PC-3 (cell line): ENCODE results near the gene MYO5C. TPM values are rescaled to one million over a fixed set of nuclear protein-coding genes. Genes with fewer than 3 reads are reported as not detected.

ENCODE experiments used
- ATAC-seq: fragments of 200-7000 bp; cut with Tn5 transposase; 2 replicates; pipeline ENCODE4 v1.9.1; 2020; ENCODE audit warnings: mild to moderate bottlenecking, moderate library complexity
- BruUV-seq: library from RNA; stranded (reverse); fragments of 400-500 nt; replicated peaks from 2 replicates; lab custom pipeline; 2021; lab: Mats Ljungman, UMichigan
- CTCF ChIA-PET: fragments of 300-600 bp; sonication (Branson Sonifier 250); formaldehyde crosslinking; loops from one replicate; lab custom pipeline; 2022; ENCODE audit warnings: antibody characterized with exemption; lab: Charles Lee
- POLR2A ChIA-PET: fragments of 300-600 bp; sonication (Branson Sonifier 250); formaldehyde crosslinking; loops from one replicate; lab custom pipeline; 2022; ENCODE audit warnings: antibody characterized with exemption; ENCODE audit not compliant: unreplicated experiment; lab: Charles Lee
- DNase-seq: peaks from one replicate; pipeline ENCODE4 v3.0.0-alpha.2; 2015
- H2AFZ ChIP-seq: fragments of 300-600 bp; sonication (generic); 2 replicates; pipeline ENCODE4 v1.6.0; 2016; ENCODE audit warnings: antibody characterized with exemption, low read length
- H3F3A ChIP-seq: fragments of 300-600 bp; sonication (generic); one replicate; pipeline ENCODE4 v1.6.0; 2017; ENCODE audit warnings: antibody characterized with exemption, low read length, control low read depth, mild to moderate bottlenecking; ENCODE audit not compliant: unreplicated experiment
- H3K27ac ChIP-seq: fragments of 300-600 bp; sonication (generic); 2 replicates; pipeline ENCODE4 v1.5.1; 2016; ENCODE audit warnings: mild to moderate bottlenecking, low read length
- H3K27me3 ChIP-seq: fragments of 300-600 bp; sonication (generic); 2 replicates; pipeline ENCODE4 v1.6.1; 2016; ENCODE audit warnings: low read length, mixed read lengths
- H3K36me3 ChIP-seq: fragments of 300-600 bp; sonication (generic); 2 replicates; pipeline ENCODE4 v1.6.1; 2016; ENCODE audit warnings: low read depth, mixed run types, low read length, mixed read lengths
- H3K4me1 ChIP-seq: fragments of 300-600 bp; sonication (generic); 2 replicates; pipeline ENCODE4 v1.5.1; 2016; ENCODE audit warnings: low read length; ENCODE audit not compliant: insufficient read depth
- H3K4me2 ChIP-seq: fragments of 300-600 bp; sonication (generic); 2 replicates; pipeline ENCODE4 v1.6.0; 2016; ENCODE audit warnings: low read length
- H3K4me3 ChIP-seq: fragments of 300-600 bp; sonication (generic); 2 replicates; pipeline ENCODE4 v1.5.1; 2016; ENCODE audit warnings: mild to moderate bottlenecking, low read length, mixed read lengths
- H3K79me2 ChIP-seq: fragments of 300-600 bp; sonication (generic); 2 replicates; pipeline ENCODE4 v1.6.1; 2017; ENCODE audit warnings: low read length, mixed read lengths
- H3K9ac ChIP-seq: fragments of 300-600 bp; sonication (generic); 2 replicates; pipeline ENCODE4 v1.6.0; 2016; ENCODE audit warnings: mild to moderate bottlenecking, low read length
- H3K9me2 ChIP-seq: fragments of 300-600 bp; sonication (generic); replicated peaks from 2 replicates; pipeline ENCODE4 v1.6.1; 2016; ENCODE audit warnings: mixed run types, low read length, mixed read lengths
- H3K9me3 ChIP-seq: fragments of 300-600 bp; sonication (generic); 2 replicates; pipeline ENCODE4 v1.6.1; 2016; ENCODE audit warnings: low read length, mixed read lengths
- H4K20me1 ChIP-seq: fragments of 300-600 bp; sonication (generic); 2 replicates; pipeline ENCODE4 v1.6.1; 2016; ENCODE audit warnings: low read length, mixed read lengths
- EZH2 ChIP-seq: fragments of 300-600 bp; sonication (generic); IDR thresholded peaks from one replicate; pipeline ENCODE4 v1.6.1; 2017; ENCODE audit warnings: antibody characterized with exemption, mild to moderate bottlenecking, low read length; ENCODE audit not compliant: unreplicated experiment
- EZH2phosphoT487 ChIP-seq: fragments of 300-600 bp; sonication (generic); IDR thresholded peaks from 2 replicates; pipeline ENCODE4 v1.6.1; 2018; ENCODE audit warnings: mild to moderate bottlenecking, antibody characterized with exemption, low read length, borderline replicate concordance
- intact Hi-C: fragments of 100-400 bp; cut with micrococcal nuclease; formaldehyde crosslinking; loops from 2 replicates; pipeline ENCODE4 v1.9.0; 2023
- total RNA-seq: library from RNA; depleted of rRNA; stranded (reverse); fragments of >200 nt; gene quantifications from 2 replicates; pipeline ENCODE4 v1.2.3, GENCODE V29; 2014
- TF ChIP-seq, protein P1 (sequence below): fragments of 300-600 bp; sonication (generic); conservative IDR thresholded peaks from 2 replicates; pipeline ENCODE4 v1.5.1; 2017; ENCODE audit warnings: antibody characterized with exemption, low read depth, mild to moderate bottlenecking, low read length

MYO5C gene
- total RNA-seq, 1 experiment from 2014 or later = 17.7 TPM

DNA sequence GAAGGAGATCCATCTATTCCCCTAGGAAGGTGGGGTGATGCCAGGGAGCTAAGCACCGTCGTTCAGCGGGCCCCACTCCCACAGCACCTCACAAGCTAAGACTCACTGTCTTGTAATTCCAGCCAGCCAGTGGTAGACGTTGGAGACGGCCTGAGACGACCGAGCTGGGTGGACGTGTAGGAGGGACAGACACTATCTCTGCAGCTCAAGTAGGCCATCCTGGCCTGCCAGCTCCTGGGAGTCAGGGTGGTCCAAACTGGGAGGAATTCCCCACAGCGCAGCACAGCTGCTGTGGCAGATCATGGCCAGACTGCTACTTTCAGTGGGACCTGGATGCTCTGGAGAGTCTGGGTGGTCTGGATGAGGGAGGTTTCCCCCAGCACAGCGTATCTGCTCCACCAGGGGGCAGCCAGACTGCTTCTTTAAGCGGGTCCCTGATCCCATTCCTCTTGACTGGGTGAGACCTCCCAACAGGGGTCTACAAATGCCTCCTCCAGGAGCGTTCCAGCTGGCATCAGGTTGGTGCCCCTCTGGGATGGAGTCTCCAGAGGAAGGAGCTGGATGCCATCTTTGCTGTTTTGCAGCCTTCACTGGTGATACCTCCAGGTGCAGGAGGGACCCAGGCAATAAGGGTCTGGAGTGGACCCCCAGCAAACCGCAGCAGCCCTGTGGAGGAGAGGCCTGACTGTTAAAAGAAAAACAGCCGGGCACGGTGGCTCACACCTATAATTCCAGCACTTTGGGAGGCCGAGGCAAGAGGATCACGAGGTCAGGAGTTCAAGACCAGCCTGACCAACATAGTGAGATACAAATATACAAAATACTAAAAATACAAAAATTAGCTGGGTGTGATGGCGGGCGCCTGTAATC, 132.0 kb downstream of the MYO5C start:
- no TSS peak for BruUV-seq
- no peaks in the 10 kb centered on the region for H3K79me2 ChIP-seq

DNA sequence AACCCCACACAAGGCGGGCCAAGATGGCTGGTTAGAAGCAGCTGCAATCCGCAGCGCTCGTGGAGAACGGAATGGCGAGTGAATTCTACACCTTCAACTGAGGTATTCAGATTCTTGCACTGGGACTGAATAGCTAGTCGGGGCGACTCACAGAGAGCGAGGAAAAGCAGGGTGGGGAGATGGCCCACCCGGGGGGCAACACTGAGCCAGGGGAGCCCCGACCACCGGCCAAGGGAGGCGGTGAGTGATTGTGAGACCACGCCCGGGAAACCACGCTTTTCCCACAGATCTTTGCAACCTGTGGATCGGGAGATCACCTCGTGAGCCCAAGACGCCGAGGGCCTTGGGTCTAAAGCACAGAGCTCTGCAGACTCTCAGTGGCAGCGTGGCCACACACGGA, 132.7 kb downstream of the MYO5C start:
- Histone ChIP-seq H3K4me1 (no peaks in the 10 kb centered on the region), H3K27ac (no peak overlapping the region), H3K4me3 (no peak overlapping the region), H3K27me3 (no peaks in the 10 kb centered on the region), H3K79me2 (no peaks in the 10 kb centered on the region), H3F3A (no peaks in the 10 kb centered on the region), H3K36me3 (no peaks in the 10 kb centered on the region), H3K9me2 (no peaks in the 10 kb centered on the region), H4K20me1 (no peaks in the 10 kb centered on the region), H3K9me3 (no peaks in the 10 kb centered on the region), H3K9ac (no peak overlapping the region), H2AFZ (no peak overlapping the region), H3K4me2 (no peak overlapping the region)
- TF ChIP-seq EZH2 = no peak
- TF ChIP-seq, protein P1, sequence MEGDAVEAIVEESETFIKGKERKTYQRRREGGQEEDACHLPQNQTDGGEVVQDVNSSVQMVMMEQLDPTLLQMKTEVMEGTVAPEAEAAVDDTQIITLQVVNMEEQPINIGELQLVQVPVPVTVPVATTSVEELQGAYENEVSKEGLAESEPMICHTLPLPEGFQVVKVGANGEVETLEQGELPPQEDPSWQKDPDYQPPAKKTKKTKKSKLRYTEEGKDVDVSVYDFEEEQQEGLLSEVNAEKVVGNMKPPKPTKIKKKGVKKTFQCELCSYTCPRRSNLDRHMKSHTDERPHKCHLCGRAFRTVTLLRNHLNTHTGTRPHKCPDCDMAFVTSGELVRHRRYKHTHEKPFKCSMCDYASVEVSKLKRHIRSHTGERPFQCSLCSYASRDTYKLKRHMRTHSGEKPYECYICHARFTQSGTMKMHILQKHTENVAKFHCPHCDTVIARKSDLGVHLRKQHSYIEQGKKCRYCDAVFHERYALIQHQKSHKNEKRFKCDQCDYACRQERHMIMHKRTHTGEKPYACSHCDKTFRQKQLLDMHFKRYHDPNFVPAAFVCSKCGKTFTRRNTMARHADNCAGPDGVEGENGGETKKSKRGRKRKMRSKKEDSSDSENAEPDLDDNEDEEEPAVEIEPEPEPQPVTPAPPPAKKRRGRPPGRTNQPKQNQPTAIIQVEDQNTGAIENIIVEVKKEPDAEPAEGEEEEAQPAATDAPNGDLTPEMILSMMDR = no peak
- TF ChIP-seq EZH2phosphoT487 = no peak
- POLR2A ChIA-PET = no interaction called here
- DNase-seq = no peak
- no peak for ATAC-seq
- intact Hi-C loops = no loop called here
- CTCF ChIA-PET = no interaction called here
- no TSS peak for BruUV-seq

More for the DNA sequence above, 132.0 kb downstream of the MYO5C start:
- H3F3A ChIP-seq = no peaks in the 10 kb centered on the region
- H2AFZ ChIP-seq = no peak overlapping the region
- ChIA-PET CTCF (no interaction called here), POLR2A (no interaction called here)
- H3K9me2 ChIP-seq = no peaks in the 10 kb centered on the region
- H3K4me1 ChIP-seq = no peaks in the 10 kb centered on the region
- TF ChIP-seq, protein P1 = peak; percentile 40
- no peak for TF ChIP-seq EZH2phosphoT487
- TF ChIP-seq EZH2 = no peak
- no peak overlapping the region for H3K4me3 ChIP-seq
- H3K9me3 ChIP-seq = no peaks in the 10 kb centered on the region
- no peaks in the 10 kb centered on the region for H3K27me3 ChIP-seq
- no peak overlapping the region for H3K27ac ChIP-seq
- H4K20me1 ChIP-seq = no peaks in the 10 kb centered on the region
- no peaks in the 10 kb centered on the region for H3K36me3 ChIP-seq
- H3K9ac ChIP-seq = no peak overlapping the region
- intact Hi-C loops = no loop called here
- no peak overlapping the region for H3K4me2 ChIP-seq
- no peak for ATAC-seq
- DNase-seq = no peak

DNA sequence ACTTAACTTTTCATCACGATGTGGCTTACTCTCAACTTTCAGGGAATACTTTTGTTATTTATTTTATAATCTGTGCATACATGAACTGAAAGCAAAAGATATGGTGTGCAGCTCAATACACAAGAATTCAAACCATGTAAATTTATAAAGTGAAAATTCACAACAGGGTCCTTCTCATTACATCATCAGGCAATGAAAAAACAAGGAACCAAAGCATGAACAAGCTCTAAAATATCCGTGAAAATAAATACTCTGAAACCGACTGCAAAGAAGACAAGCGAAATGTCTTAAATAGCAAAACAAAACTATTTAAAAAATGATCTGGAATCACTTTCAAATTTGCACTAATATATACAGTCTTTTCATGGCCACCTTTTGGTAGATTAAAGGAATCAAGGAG, 133.3 kb downstream of the MYO5C start:
- H4K20me1 ChIP-seq = no peaks in the 10 kb centered on the region
- no peaks in the 10 kb centered on the region for H3F3A ChIP-seq
- H3K9me2 ChIP-seq = no peaks in the 10 kb centered on the region
- no peaks in the 10 kb centered on the region for H3K79me2 ChIP-seq
- H3K9me3 ChIP-seq = no peaks in the 10 kb centered on the region
- no peaks in the 10 kb centered on the region for H3K4me1 ChIP-seq
- H3K27ac ChIP-seq = no peak overlapping the region
- intact Hi-C loops = no loop called here
- no peak overlapping the region for H3K4me2 ChIP-seq
- no peak for ATAC-seq
- TF ChIP-seq EZH2 (no peak), EZH2phosphoT487 (no peak)
- TF ChIP-seq, protein P1 = no peak
- no peak for DNase-seq
- no TSS peak for BruUV-seq
- POLR2A ChIA-PET = no interaction called here
- no peaks in the 10 kb centered on the region for H3K27me3 ChIP-seq
- CTCF ChIA-PET = no interaction called here
- no peaks in the 10 kb centered on the region for H3K36me3 ChIP-seq
- no peak overlapping the region for H3K9ac ChIP-seq
- H3K4me3 ChIP-seq = no peak overlapping the region
- H2AFZ ChIP-seq = no peak overlapping the region
